Panc1 (cell line): Measurements from ENCODE around the gene CXCL1.

Experiments used
- POLR2AphosphoS5 ChIP-seq: IDR thresholded peaks from 2 replicates; pipeline ENCODE4 v1.6.1; 2012; ENCODE audit warnings: mild to moderate bottlenecking, low read depth, low read length, moderate library complexity
- TF ChIP-seq, protein P1 (sequence below): fragments of 450-650 bp; IDR thresholded peaks from 2 replicates; pipeline ENCODE4 v1.5.1; 2017; ENCODE audit warnings: mild to moderate bottlenecking
- TF ChIP-seq, protein P2 (sequence below), 2 experiments: IDR thresholded peaks; 2 replicates each; pipeline ENCODE4 v1.6.1; 2011 to 2012; ENCODE audit warnings: low read depth in 2 of 2, control low read depth in 1 of 2, low read length in 1 of 2, mild to moderate bottlenecking in 1 of 2, moderate library complexity in 1 of 2; ENCODE audit not compliant: insufficient read depth in 1 of 2

DNA sequence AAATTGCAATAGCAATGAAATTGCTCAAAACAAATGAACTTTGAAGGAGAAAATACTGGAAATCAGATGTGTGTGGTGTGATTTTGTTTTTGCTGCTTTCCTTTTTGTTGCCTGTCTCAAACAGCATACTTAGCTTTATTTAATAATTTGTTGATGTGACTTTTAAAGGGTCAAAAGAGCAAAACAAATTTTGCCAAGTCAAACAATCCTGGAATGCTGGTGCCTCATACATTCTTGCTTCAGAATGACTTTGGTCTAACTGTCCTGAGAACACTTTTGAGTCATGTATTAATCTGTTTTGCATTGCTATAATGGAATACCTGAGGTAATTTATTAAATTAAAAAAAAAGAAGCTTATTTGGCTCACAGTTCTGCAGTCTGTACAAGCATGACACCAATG is 12.7 kb upstream of the CXCL1 start:
- TF ChIP-seq, protein P1, sequence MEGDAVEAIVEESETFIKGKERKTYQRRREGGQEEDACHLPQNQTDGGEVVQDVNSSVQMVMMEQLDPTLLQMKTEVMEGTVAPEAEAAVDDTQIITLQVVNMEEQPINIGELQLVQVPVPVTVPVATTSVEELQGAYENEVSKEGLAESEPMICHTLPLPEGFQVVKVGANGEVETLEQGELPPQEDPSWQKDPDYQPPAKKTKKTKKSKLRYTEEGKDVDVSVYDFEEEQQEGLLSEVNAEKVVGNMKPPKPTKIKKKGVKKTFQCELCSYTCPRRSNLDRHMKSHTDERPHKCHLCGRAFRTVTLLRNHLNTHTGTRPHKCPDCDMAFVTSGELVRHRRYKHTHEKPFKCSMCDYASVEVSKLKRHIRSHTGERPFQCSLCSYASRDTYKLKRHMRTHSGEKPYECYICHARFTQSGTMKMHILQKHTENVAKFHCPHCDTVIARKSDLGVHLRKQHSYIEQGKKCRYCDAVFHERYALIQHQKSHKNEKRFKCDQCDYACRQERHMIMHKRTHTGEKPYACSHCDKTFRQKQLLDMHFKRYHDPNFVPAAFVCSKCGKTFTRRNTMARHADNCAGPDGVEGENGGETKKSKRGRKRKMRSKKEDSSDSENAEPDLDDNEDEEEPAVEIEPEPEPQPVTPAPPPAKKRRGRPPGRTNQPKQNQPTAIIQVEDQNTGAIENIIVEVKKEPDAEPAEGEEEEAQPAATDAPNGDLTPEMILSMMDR: no peak
- TF ChIP-seq, protein P2, sequence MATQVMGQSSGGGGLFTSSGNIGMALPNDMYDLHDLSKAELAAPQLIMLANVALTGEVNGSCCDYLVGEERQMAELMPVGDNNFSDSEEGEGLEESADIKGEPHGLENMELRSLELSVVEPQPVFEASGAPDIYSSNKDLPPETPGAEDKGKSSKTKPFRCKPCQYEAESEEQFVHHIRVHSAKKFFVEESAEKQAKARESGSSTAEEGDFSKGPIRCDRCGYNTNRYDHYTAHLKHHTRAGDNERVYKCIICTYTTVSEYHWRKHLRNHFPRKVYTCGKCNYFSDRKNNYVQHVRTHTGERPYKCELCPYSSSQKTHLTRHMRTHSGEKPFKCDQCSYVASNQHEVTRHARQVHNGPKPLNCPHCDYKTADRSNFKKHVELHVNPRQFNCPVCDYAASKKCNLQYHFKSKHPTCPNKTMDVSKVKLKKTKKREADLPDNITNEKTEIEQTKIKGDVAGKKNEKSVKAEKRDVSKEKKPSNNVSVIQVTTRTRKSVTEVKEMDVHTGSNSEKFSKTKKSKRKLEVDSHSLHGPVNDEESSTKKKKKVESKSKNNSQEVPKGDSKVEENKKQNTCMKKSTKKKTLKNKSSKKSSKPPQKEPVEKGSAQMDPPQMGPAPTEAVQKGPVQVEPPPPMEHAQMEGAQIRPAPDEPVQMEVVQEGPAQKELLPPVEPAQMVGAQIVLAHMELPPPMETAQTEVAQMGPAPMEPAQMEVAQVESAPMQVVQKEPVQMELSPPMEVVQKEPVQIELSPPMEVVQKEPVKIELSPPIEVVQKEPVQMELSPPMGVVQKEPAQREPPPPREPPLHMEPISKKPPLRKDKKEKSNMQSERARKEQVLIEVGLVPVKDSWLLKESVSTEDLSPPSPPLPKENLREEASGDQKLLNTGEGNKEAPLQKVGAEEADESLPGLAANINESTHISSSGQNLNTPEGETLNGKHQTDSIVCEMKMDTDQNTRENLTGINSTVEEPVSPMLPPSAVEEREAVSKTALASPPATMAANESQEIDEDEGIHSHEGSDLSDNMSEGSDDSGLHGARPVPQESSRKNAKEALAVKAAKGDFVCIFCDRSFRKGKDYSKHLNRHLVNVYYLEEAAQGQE (IDR thresholded peaks at IDR 0.05; ENCODE audit: insufficient read depth in 1 of 2, low read depth in 2 of 2, low read length in 1 of 2): no peak
- TF ChIP-seq POLR2AphosphoS5: no peak
